Hepatocyte (in vitro differentiated cells): ENCODE measurements around the gene CKS1B. TPM values are rescaled to one million over a fixed set of nuclear protein-coding genes. Genes with fewer than 3 reads are reported as not detected.

Source experiments
- DNase-seq: peaks from one replicate; pipeline ENCODE4 v3.0.0-alpha.2; 2016; ENCODE audit warnings: low spot score
- H2AFZ ChIP-seq: fragments of 200-600 bp; sonication (generic); 2 replicates; pipeline ENCODE4 v1.6.0; 2016; ENCODE audit warnings: antibody characterized with exemption, mild to moderate bottlenecking
- H3K27ac ChIP-seq: fragments of 200-600 bp; sonication (generic); 2 replicates; pipeline ENCODE4 v1.5.1; 2016; ENCODE audit warnings: mild to moderate bottlenecking
- H3K27me3 ChIP-seq: fragments of 200-600 bp; sonication (generic); 2 replicates; pipeline ENCODE4 v1.6.1; 2016
- H3K36me3 ChIP-seq: fragments of 200-600 bp; sonication (generic); replicated peaks from 2 replicates; pipeline ENCODE4 v1.5.1; 2016; ENCODE audit warnings: low read depth; ENCODE audit not compliant: insufficient read depth
- H3K4me1 ChIP-seq: fragments of 200-600 bp; sonication (generic); 2 replicates; pipeline ENCODE4 v1.5.1; 2016; ENCODE audit warnings: mild to moderate bottlenecking, moderate library complexity; ENCODE audit not compliant: insufficient read depth
- H3K4me2 ChIP-seq: fragments of 200-600 bp; sonication (generic); 2 replicates; pipeline ENCODE4 v1.6.0; 2016
- H3K4me3 ChIP-seq: fragments of 200-600 bp; sonication (generic); 2 replicates; pipeline ENCODE4 v1.5.1; 2016; ENCODE audit warnings: mild to moderate bottlenecking
- H3K79me2 ChIP-seq: fragments of 200-600 bp; sonication (generic); 2 replicates; pipeline ENCODE4 v1.6.0; 2017; ENCODE audit warnings: mild to moderate bottlenecking
- H3K9me2 ChIP-seq: fragments of 200-600 bp; sonication (generic); replicated peaks from 2 replicates; pipeline ENCODE4 v1.6.0; 2017; ENCODE audit warnings: mild to moderate bottlenecking; ENCODE audit not compliant: insufficient read depth
- H3K9me3 ChIP-seq: fragments of 200-600 bp; sonication (generic); 2 replicates; pipeline ENCODE4 v1.5.1; 2016; ENCODE audit warnings: low read depth, mild to moderate bottlenecking
- H4K20me1 ChIP-seq: fragments of 200-600 bp; sonication (generic); 2 replicates; pipeline ENCODE4 v1.6.0; 2016; ENCODE audit warnings: mild to moderate bottlenecking; ENCODE audit not compliant: insufficient read depth, poor library complexity, severe bottlenecking
- EZH2 ChIP-seq: fragments of 200-600 bp; sonication (generic); IDR thresholded peaks from 2 replicates; pipeline ENCODE4 v1.6.1; 2016; ENCODE audit warnings: antibody characterized with exemption, mild to moderate bottlenecking, borderline replicate concordance
- EZH2phosphoT487 ChIP-seq: fragments of 200-600 bp; sonication (generic); IDR thresholded peaks from one replicate; pipeline ENCODE4 v1.6.1; 2018; ENCODE audit warnings: antibody characterized with exemption, mild to moderate bottlenecking, low read depth, moderate library complexity; ENCODE audit not compliant: unreplicated experiment, severe bottlenecking
- WGBS: methylation state at CpG from one replicate; pipeline ENCODE4 v1.1.6; 2016; ENCODE audit warnings: low lambda C conversion rate; ENCODE audit errors: missing lambda C conversion rate; 5-methylcytosine and 5-hydroxymethylcytosine counted together
- microRNA-seq: library from miRNA; unstranded; fragments of <30 nt; microRNA quantifications from one replicate; pipeline ENCODE4, GENCODE V29; 2017
- polyA plus RNA-seq: library from polyadenylated mRNA; unstranded; fragments of >200 nt; fragmentation: Nextera tagmentation; extraction: Ambion mirVana; gene quantifications from 2 replicates; pipeline ENCODE4 v1.2.1, GENCODE V29; 2016
- small RNA-seq: library from RNA; depleted of rRNA; stranded (forward); fragments of <200 nt; gene quantifications from one replicate; pipeline ENCODE3, GENCODE V24; 2014
- total RNA-seq: library from RNA; depleted of rRNA; stranded (reverse); fragments of >200 nt; gene quantifications from 2 replicates; pipeline ENCODE4 v1.2.3, GENCODE V29; 2014
- TF ChIP-seq, protein P1 (sequence below): fragments of 200-600 bp; sonication (generic); IDR thresholded peaks from 2 replicates; pipeline ENCODE4 v1.5.1; 2016; ENCODE audit warnings: antibody characterized with exemption, mild to moderate bottlenecking; ENCODE audit not compliant: poor library complexity

Gene CKS1B
- total and polyA plus RNA-seq, 2 experiments from 2014 or later = 40.4 to 91.3 TPM

DNA sequence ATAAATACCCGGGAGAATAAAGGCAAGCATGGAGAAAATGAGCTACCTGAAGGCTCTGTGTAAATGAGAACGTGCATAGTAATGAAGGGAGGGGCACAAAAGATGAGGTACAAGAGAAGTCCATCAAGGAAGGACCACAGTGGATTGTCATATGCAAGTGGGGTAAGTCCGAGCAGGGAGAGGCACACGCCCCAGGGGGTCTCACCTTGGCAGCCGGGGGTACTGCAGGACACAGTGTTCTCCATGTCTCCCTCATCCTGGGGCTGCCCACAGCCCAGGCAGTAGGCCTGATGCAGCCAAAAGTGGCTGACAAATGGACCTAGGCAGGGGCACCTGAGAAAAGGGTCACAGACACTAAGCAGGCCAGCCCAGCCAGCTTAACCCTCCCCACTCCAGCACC lies 49.1 kb downstream of the CKS1B start:
- H3K4me3 ChIP-seq = no peak overlapping the region
- TF ChIP-seq, protein P1, sequence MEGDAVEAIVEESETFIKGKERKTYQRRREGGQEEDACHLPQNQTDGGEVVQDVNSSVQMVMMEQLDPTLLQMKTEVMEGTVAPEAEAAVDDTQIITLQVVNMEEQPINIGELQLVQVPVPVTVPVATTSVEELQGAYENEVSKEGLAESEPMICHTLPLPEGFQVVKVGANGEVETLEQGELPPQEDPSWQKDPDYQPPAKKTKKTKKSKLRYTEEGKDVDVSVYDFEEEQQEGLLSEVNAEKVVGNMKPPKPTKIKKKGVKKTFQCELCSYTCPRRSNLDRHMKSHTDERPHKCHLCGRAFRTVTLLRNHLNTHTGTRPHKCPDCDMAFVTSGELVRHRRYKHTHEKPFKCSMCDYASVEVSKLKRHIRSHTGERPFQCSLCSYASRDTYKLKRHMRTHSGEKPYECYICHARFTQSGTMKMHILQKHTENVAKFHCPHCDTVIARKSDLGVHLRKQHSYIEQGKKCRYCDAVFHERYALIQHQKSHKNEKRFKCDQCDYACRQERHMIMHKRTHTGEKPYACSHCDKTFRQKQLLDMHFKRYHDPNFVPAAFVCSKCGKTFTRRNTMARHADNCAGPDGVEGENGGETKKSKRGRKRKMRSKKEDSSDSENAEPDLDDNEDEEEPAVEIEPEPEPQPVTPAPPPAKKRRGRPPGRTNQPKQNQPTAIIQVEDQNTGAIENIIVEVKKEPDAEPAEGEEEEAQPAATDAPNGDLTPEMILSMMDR = no peak
- TF ChIP-seq EZH2phosphoT487 (no peak), EZH2 (no peak)
- DNase-seq = no peak
- H3K9me2 ChIP-seq = no peaks in the 10 kb centered on the region
- no peaks in the 10 kb centered on the region for H3K27me3 ChIP-seq
- H2AFZ ChIP-seq = no peak overlapping the region
- H3K36me3 ChIP-seq = no peaks in the 10 kb centered on the region
- 79% methylated on average over 5 of the region's 5 CpGs for WGBS
- no peak overlapping the region for H3K27ac ChIP-seq
- no peak overlapping the region for H3K4me2 ChIP-seq
- H3K79me2 ChIP-seq = no peaks in the 10 kb centered on the region
- no peaks in the 10 kb centered on the region for H4K20me1 ChIP-seq
- no peaks in the 10 kb centered on the region for H3K4me1 ChIP-seq
- no peaks in the 10 kb centered on the region for H3K9me3 ChIP-seq

DNA sequence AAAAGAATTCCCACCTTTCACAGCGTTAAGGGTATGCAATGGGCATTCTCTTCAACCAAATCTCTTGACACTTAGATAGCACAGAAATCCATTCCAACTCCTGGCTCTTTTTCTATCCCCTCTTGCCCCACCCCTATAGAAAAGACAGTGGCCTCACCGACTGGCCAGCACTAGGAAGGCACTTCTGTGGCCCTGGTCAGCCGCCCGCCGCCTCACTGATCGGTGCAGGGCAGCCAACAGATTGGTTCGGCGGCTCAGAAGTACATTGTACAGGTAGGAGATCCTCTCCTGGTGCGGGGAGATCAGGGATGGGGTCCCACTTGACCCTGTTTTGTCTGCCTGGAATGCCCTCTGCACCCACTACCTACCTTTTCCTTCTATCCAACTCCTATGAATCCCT lies 49.8 kb downstream of the CKS1B start:
- Histone ChIP-seq H3K27ac (no peak overlapping the region), H3K79me2 (no peaks in the 10 kb centered on the region), H3K4me1 (no peaks in the 10 kb centered on the region), H3K4me2 (no peak overlapping the region), H3K9me2 (no peaks in the 10 kb centered on the region), H3K36me3 (no peaks in the 10 kb centered on the region), H3K4me3 (no peak overlapping the region), H4K20me1 (no peaks in the 10 kb centered on the region), H3K9me3 (no peaks in the 10 kb centered on the region), H3K27me3 (no peaks in the 10 kb centered on the region), H2AFZ (no peak overlapping the region)
- 94% methylated on average over 9 of the region's 9 CpGs for WGBS
- TF ChIP-seq EZH2 = no peak
- DNase-seq = no peak

DNA sequence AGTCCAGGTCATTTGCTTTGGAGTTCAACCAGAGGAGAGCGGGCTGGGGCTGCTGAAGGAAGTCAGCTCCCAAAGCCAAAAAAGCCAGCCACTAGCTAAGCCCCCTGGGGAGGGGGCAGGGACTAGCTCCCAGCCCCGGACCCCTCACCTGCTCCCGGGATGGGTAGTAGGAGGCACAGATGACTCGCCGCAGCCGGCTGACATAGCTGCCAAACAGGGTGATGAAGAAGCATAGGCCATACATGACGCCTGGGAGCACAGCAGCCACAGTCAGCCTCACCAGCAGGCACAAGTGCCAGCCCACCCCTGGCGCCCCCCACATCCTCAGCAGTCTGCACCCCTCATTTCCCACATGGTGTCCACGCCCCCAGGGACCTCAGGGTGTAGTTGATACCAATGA lies 51.7 kb downstream of the CKS1B start:
- no peak overlapping the region for H3K4me2 ChIP-seq
- no peak overlapping the region for H3K27ac ChIP-seq

GRCh38 chr1:155026588-155026987 lies 52.1 kb downstream of the CKS1B start:
- TF ChIP-seq EZH2phosphoT487 (no peak), EZH2 (no peak)
- TF ChIP-seq, protein P1 = no peak

More for the DNA sequence above, 51.7 kb downstream of the CKS1B start:
- no peaks in the 10 kb centered on the region for H3K27me3 ChIP-seq
- H3K79me2 ChIP-seq = no peaks in the 10 kb centered on the region
- no peaks in the 10 kb centered on the region for H3K9me3 ChIP-seq
- H4K20me1 ChIP-seq = no peaks in the 10 kb centered on the region
- DNase-seq = no peak
- no peaks in the 10 kb centered on the region for H3K4me1 ChIP-seq
- no peaks in the 10 kb centered on the region for H3K9me2 ChIP-seq
- no peak overlapping the region for H2AFZ ChIP-seq
- no peak overlapping the region for H3K4me3 ChIP-seq
- 74% methylated on average over 8 of the region's 9 CpGs for WGBS
- TF ChIP-seq EZH2phosphoT487 (no peak), EZH2 (no peak)
- TF ChIP-seq, protein P1 = no peak
- H3K36me3 ChIP-seq = no peaks in the 10 kb centered on the region

More at GRCh38 chr1:155026588-155026987, 52.1 kb downstream of the CKS1B start:
- Histone ChIP-seq H3K4me1 (no peaks in the 10 kb centered on the region), H3K4me2 (no peak overlapping the region), H3K79me2 (no peaks in the 10 kb centered on the region), H3K36me3 (no peaks in the 10 kb centered on the region), H3K9me2 (no peaks in the 10 kb centered on the region), H3K9me3 (no peaks in the 10 kb centered on the region), H3K27me3 (no peaks in the 10 kb centered on the region), H2AFZ (no peak overlapping the region), H3K27ac (no peak overlapping the region), H3K4me3 (no peak overlapping the region), H4K20me1 (no peaks in the 10 kb centered on the region)
- 87% methylated on average over 6 of the region's 6 CpGs for WGBS
- DNase-seq = no peak

Small RNA genes within 50 kb of the gene (microRNA-seq; reads per million reads assigned to microRNA genes)
- gene MIR4258 = not detected

Small RNA genes within 50 kb of the gene (small RNA-seq; reads per million reads assigned to genes)
- gene MIR4258 = not detected
- gene RF00017 = not detected

Other genes starting within 250 kb of the CKS1B start
- gene KCNN3, start 104.4 kb upstream of the CKS1B start, total RNA-seq = 0.36 and 0.67 TPM in 2 replicates
- 0.56 and 1.3 TPM in 2 replicates for gene KCNN3, start 104.4 kb upstream of the CKS1B start, polyA plus RNA-seq
- gene PMVK, start 38.0 kb upstream of the CKS1B start, total RNA-seq = 12.5 and 18.5 TPM in 2 replicates
- 53.5 and 59.2 TPM in 2 replicates for gene PMVK, start 38.0 kb upstream of the CKS1B start, polyA plus RNA-seq
- gene PBXIP1, start 18.6 kb upstream of the CKS1B start, total RNA-seq = 52.4 and 53.0 TPM in 2 replicates
- 61.0 and 65.5 TPM in 2 replicates for gene PBXIP1, start 18.6 kb upstream of the CKS1B start, polyA plus RNA-seq
- 20.2 and 21.8 TPM in 2 replicates for gene PYGO2, start 12.9 kb upstream of the CKS1B start, total RNA-seq
- 22.3 and 28.3 TPM in 2 replicates for gene PYGO2, start 12.9 kb upstream of the CKS1B start, polyA plus RNA-seq
- gene SHC1, start 3.9 kb upstream of the CKS1B start, total RNA-seq = 81.8 and 95.6 TPM in 2 replicates
- gene SHC1, start 3.9 kb upstream of the CKS1B start, polyA plus RNA-seq = 107 and 120 TPM in 2 replicates
- gene FLAD1, start 8.7 kb downstream of the CKS1B start, total RNA-seq = 25.6 and 27.7 TPM in 2 replicates
- 42.8 and 45.1 TPM in 2 replicates for gene FLAD1, start 8.7 kb downstream of the CKS1B start, polyA plus RNA-seq
- gene LENEP, start 18.9 kb downstream of the CKS1B start, total RNA-seq = 0.92 TPM in 1 of 2 replicates, not detected in the other
- gene LENEP, start 18.9 kb downstream of the CKS1B start, polyA plus RNA-seq = not detected in 2 replicates
- 27.3 and 29.2 TPM in 2 replicates for gene ZBTB7B, start 28.1 kb downstream of the CKS1B start, total RNA-seq
- 13.3 and 13.5 TPM in 2 replicates for gene ZBTB7B, start 28.1 kb downstream of the CKS1B start, polyA plus RNA-seq
- 0.04 and 1.6 TPM in 2 replicates for gene DCST2, start 59.1 kb downstream of the CKS1B start, total RNA-seq
- gene DCST2, start 59.1 kb downstream of the CKS1B start, polyA plus RNA-seq = 0.40 and 0.47 TPM in 2 replicates
- gene DCST1, start 59.1 kb downstream of the CKS1B start, total RNA-seq = 0.60 TPM in 1 of 2 replicates, not detected in the other
- gene DCST1, start 59.1 kb downstream of the CKS1B start, polyA plus RNA-seq = 0.12 TPM in 1 of 2 replicates, not detected in the other
- gene ADAM15, start 76.6 kb downstream of the CKS1B start, total RNA-seq = 44.8 and 55.7 TPM in 2 replicates
- gene ADAM15, start 76.6 kb downstream of the CKS1B start, polyA plus RNA-seq = 108 and 117 TPM in 2 replicates
- 20.5 and 21.3 TPM in 2 replicates for gene EFNA4, start 89.1 kb downstream of the CKS1B start, total RNA-seq
- 16.3 and 18.1 TPM in 2 replicates for gene EFNA4, start 89.1 kb downstream of the CKS1B start, polyA plus RNA-seq
- gene EFNA3, start 104.2 kb downstream of the CKS1B start, total RNA-seq = 4.0 and 5.5 TPM in 2 replicates
- gene EFNA3, start 104.2 kb downstream of the CKS1B start, polyA plus RNA-seq = 10.3 and 13.1 TPM in 2 replicates
- gene EFNA1, start 153.2 kb downstream of the CKS1B start, total RNA-seq = 78.7 and 94.8 TPM in 2 replicates
- gene EFNA1, start 153.2 kb downstream of the CKS1B start, polyA plus RNA-seq = 137 and 172 TPM in 2 replicates
- gene SLC50A1, start 161.2 kb downstream of the CKS1B start, total RNA-seq = 75.3 and 88.6 TPM in 2 replicates
- gene SLC50A1, start 161.2 kb downstream of the CKS1B start, polyA plus RNA-seq = 111 and 115 TPM in 2 replicates
- gene DPM3, start 165.8 kb downstream of the CKS1B start, total RNA-seq = 94.2 and 121 TPM in 2 replicates
- 84.1 and 96.3 TPM in 2 replicates for gene DPM3, start 165.8 kb downstream of the CKS1B start, polyA plus RNA-seq
- 191 and 209 TPM in 2 replicates for gene KRTCAP2, start 198.6 kb downstream of the CKS1B start, total RNA-seq
- 440 and 454 TPM in 2 replicates for gene KRTCAP2, start 198.6 kb downstream of the CKS1B start, polyA plus RNA-seq
- gene TRIM46, start 199.2 kb downstream of the CKS1B start, total RNA-seq = 1.1 and 1.2 TPM in 2 replicates
- gene TRIM46, start 199.2 kb downstream of the CKS1B start, polyA plus RNA-seq = 1.9 and 2.1 TPM in 2 replicates
- gene THBS3, start 233.2 kb downstream of the CKS1B start, total RNA-seq = 19.8 and 20.3 TPM in 2 replicates
- 39.9 and 41.6 TPM in 2 replicates for gene THBS3, start 233.2 kb downstream of the CKS1B start, polyA plus RNA-seq
- gene MTX1, start 234.0 kb downstream of the CKS1B start, total RNA-seq = 42.1 and 49.4 TPM in 2 replicates
- gene MTX1, start 234.0 kb downstream of the CKS1B start, polyA plus RNA-seq = 78.2 and 82.0 TPM in 2 replicates